Brain microvascular endothelial cell (primary cell): ENCODE data around the gene ZNF385D.

Source experiments
- DNase-seq: peaks from one replicate; pipeline ENCODE4 v3.0.0-alpha.2; 2020
- H3K27ac ChIP-seq: fragments of 250-450 bp; sonication (Bioruptor Pico); 2 replicates; pipeline ENCODE4 v1.5.1; 2020; ENCODE audit warnings: mild to moderate bottlenecking, moderate library complexity
- H3K27me3 ChIP-seq: fragments of 250-450 bp; sonication (Bioruptor Pico); replicated peaks from 2 replicates; pipeline ENCODE4 v1.5.1; 2020; ENCODE audit warnings: mild to moderate bottlenecking
- H3K36me3 ChIP-seq: fragments of 250-450 bp; sonication (Bioruptor Pico); replicated peaks from 2 replicates; pipeline ENCODE4 v1.5.1; 2020; ENCODE audit warnings: mild to moderate bottlenecking
- H3K4me3 ChIP-seq: 2 replicates; pipeline ENCODE4 v1.5.1; 2011; ENCODE audit warnings: low read depth, mild to moderate bottlenecking, control low read depth, low read length, moderate library complexity
- CTCF ChIP-seq: IDR thresholded peaks from 2 replicates; pipeline ENCODE4 v1.5.1; 2011; ENCODE audit warnings: low read depth, mild to moderate bottlenecking, moderate library complexity, low read length, control low read depth, inconsistent platforms; ENCODE audit errors: missing control alignments
- in situ Hi-C: cut with HindIII; loops from 2 replicates; pipeline ENCODE4 v1.10.0; 2017; ENCODE audit warnings: low sequenced_read_pairs, low pct_ligation_motif_present

The ZNF385D gene

DNA sequence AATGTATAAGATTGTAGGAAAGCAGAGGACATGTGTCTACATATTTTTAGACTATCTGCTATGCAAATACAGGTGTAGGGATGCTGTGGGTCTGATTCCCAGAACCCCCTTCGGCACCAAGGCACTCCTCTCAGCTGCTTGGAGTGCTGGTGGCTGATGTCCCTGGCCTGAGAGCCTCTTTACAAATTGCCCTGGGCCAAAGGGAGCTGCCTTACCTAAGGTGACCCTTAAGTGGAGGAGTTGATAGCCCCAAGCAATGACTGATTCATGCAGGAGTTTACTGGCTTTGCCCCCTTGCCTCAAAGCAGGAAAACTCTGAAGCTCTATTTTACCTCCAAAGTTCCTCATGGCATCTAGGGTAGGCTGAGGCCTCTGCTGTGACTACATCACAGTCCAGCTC lies 83.0 kb downstream of the ZNF385D start:
- no peak for TF ChIP-seq CTCF
- no peaks in the 10 kb centered on the region for H3K27me3 ChIP-seq
- H3K36me3 ChIP-seq: no peaks in the 10 kb centered on the region
- no peak overlapping the region for H3K27ac ChIP-seq
- DNase-seq: no peak
- in situ Hi-C loops: no loop called here
- H3K4me3 ChIP-seq: no peak overlapping the region

DNA sequence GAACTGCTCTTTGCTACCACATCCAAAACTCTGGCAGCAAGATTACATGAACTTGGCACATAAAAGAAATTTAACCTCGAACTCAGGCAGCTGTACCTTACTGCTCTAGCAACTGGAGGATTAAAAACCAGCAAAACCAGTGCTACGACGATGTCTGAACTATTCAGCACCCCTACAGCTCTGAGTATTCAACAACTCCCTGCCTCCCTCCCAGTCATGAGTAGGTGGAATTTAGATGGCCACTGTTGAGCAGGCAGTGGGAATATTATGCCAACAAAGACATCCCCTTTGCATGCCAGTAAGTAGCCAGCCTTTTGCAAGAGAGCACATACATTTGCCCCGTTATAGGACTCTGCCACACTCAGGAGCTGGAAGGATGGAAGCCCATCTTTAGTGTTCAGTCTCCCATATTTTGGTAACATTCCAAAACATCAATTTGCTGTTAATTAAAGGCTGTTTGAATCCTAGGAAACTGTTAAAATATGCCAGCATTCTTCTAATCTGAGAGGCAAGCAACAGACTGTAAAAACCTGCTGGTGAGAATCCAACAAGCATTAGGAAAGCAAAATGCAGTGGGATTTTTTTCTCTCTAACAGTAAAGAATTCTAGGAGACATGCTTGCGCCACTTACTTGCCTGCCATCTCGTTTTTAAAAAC lies 85.4 kb downstream of the ZNF385D start:
- H3K27me3 ChIP-seq: no peaks in the 10 kb centered on the region
- no peak for TF ChIP-seq CTCF
- no peak overlapping the region for H3K27ac ChIP-seq
- no peak overlapping the region for H3K4me3 ChIP-seq
- no peaks in the 10 kb centered on the region for H3K36me3 ChIP-seq
- in situ Hi-C loops: no loop called here
- DNase-seq: no peak

- TF ChIP-seq CTCF: no peak
- H3K27ac ChIP-seq: no peak overlapping the region
- no peak for DNase-seq
- no peaks in the 10 kb centered on the region for H3K27me3 ChIP-seq
- in situ Hi-C loops: no loop called here
- no peaks in the 10 kb centered on the region for H3K36me3 ChIP-seq
- H3K4me3 ChIP-seq: no peak overlapping the region
Observed at GRCh38 chr3:21664996-21665395, 86.0 kb downstream of the ZNF385D start.

DNA sequence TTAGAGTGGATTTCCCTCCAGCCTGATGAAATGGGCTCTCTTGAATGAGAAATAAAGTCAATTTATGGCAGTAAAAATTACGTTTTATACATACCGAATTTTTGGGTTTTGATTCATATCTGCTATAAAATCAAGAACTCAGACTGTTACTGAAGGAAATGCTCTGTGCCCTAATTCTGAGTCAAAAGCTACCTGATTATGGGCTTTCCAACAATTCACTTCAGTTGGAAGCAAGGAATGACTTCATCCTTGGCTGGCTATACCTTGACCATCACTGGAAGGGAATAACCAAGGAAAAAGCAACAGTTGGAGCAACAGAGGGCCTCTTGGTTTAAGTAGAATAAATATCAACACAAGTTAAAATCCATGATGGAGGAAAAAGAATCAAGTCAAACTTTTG lies 88.6 kb downstream of the ZNF385D start:
- Histone ChIP-seq H3K4me3 (no peak overlapping the region), H3K27me3 (no peaks in the 10 kb centered on the region), H3K27ac (no peak overlapping the region), H3K36me3 (no peaks in the 10 kb centered on the region)
- in situ Hi-C loops: no loop called here
- TF ChIP-seq CTCF: no peak
- no peak for DNase-seq

GRCh38 chr3:21654662-21655061 lies 96.3 kb downstream of the ZNF385D start:
- peak overlapping the region; percentile 30 for H3K27ac ChIP-seq
- H3K36me3 ChIP-seq: no peaks in the 10 kb centered on the region
- in situ Hi-C loops: no loop called here
- no peak overlapping the region for H3K4me3 ChIP-seq
- TF ChIP-seq CTCF: no peak
- H3K27me3 ChIP-seq: no peaks in the 10 kb centered on the region
- peak; percentile 29 for DNase-seq

DNA sequence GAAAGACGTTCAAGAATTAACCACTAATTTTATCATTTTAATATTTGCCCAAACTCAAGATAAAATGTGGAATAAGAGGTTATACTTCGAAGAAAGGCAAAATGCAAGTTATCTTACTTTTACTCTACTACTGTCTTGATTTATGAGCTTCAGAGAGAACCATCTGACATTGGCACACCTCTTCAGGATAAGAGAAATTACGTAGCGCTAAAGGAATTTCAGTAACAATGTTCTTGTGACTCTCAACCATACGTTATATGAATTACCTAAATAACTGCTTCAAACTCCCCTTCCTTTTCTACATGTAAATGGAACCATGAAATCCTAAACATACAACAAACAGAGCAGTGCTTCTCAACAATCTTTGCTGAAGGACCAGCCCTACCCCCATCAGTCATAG lies 96.8 kb downstream of the ZNF385D start:
- in situ Hi-C loops: no loop called here
- Histone ChIP-seq H3K36me3 (no peaks in the 10 kb centered on the region), H3K4me3 (no peak overlapping the region), H3K27ac (peak overlapping the region; percentile 28), H3K27me3 (no peaks in the 10 kb centered on the region)
- DNase-seq: no peak
- TF ChIP-seq CTCF: no peak
